ENCODE results near the gene TSKU.

The TSKU gene

DNA sequence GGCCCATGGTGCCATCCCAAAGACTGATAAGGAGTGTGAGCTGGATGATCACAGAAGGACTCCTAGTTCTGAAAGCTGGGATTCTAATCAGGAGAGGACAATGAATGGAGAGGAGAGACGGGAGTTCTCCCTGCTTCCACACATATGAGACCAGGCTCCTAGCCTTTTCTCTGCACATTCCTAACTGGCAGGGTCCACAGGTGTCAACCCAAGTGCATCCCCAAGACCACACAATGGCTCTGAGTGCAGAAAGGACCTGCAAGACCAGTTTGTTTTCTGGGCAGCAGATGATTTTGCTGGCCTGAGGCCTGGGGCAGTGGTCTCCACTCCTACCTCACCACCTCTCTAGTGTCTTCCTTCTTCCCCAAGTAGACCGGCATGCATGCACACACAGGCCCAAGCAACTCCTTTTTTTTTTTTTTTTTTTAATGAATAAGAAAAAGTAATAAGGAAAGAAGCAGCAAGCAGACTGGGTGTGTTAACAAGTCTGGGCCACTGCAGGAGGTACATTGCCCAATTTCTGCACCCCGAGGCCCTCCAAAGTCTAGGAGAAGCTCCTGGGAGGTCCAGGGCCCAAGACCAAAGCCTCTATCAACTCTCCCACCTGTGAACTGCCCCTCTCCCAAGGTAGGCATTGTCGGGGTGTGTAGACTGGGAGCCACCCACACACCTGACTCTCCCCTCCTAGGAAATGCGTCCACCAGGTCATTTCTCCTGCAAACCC, 1.2 kb upstream of the TSKU start:
- TF ChIP-seq, protein P1, sequence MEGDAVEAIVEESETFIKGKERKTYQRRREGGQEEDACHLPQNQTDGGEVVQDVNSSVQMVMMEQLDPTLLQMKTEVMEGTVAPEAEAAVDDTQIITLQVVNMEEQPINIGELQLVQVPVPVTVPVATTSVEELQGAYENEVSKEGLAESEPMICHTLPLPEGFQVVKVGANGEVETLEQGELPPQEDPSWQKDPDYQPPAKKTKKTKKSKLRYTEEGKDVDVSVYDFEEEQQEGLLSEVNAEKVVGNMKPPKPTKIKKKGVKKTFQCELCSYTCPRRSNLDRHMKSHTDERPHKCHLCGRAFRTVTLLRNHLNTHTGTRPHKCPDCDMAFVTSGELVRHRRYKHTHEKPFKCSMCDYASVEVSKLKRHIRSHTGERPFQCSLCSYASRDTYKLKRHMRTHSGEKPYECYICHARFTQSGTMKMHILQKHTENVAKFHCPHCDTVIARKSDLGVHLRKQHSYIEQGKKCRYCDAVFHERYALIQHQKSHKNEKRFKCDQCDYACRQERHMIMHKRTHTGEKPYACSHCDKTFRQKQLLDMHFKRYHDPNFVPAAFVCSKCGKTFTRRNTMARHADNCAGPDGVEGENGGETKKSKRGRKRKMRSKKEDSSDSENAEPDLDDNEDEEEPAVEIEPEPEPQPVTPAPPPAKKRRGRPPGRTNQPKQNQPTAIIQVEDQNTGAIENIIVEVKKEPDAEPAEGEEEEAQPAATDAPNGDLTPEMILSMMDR (IDR thresholded peaks at IDR 0.05), result no peak
- Mint-ChIP-seq H3K27ac (no peak overlapping the region), H3K27me3 (ENCODE audit: low read depth, poor library complexity) (peaks cover 4% of the 10 kb centered on the region), H3K9me3 (peaks cover 22% of the 10 kb centered on the region), H3K4me3 (peak overlapping the region; percentile 94), H3K4me1 (peaks cover 64% of the 10 kb centered on the region), H3K36me3 (ENCODE audit: low read depth) (peaks cover 31% of the 10 kb centered on the region)
- DNase-seq, result no peak

DNA sequence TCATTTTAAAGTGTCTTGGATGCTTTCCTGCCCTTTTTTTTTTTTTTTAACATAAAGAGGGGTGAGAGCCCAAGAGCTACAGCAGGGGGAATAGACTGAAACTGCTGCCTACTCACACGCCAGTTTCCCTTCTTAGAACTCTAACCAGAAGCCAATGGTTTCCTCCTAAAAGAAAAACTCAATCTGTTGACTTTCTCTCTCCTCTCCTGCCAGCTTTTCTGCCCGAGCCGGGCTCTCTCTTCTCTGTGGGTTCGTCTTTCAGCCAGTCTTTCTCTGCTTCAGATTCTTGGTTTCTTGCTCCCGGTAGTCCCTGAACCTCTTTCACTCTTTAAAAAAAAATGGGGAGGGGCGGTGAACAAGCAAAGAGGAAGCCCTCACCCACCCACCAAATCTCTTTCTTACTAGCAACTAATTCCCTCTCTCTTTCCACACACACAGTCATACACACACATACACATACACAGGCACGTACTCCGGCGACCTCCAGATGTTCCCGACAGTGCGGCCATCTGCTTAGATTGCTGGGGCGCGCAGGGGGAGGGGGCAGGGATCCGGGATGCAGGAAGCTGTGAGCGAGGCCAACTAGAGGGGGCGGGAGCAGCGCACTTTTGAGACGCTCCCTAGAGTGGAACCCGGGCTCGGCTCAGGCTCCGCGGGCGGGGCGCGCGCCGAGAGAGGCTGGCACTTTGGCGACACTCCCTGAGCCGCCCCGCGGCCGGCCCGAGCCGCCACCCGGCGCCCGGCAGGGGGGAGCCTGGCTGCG, 444 bp upstream of the TSKU start:
- peak overlapping the region; percentile 97 for H3K27ac Mint-ChIP-seq
- peaks cover 24% of the 10 kb centered on the region for H3K36me3 Mint-ChIP-seq (ENCODE audit: low read depth)
- H3K4me1 Mint-ChIP-seq, result peaks cover 71% of the 10 kb centered on the region
- peak; percentile 94 for DNase-seq
- peak overlapping the region; percentile 94 for H3K4me3 Mint-ChIP-seq
- TF ChIP-seq, protein P1 (IDR thresholded peaks at IDR 0.05), result no peak
- peaks cover 14% of the 10 kb centered on the region for H3K9me3 Mint-ChIP-seq
- H3K27me3 Mint-ChIP-seq (ENCODE audit: low read depth, poor library complexity), result peaks cover 4% of the 10 kb centered on the region

DNA sequence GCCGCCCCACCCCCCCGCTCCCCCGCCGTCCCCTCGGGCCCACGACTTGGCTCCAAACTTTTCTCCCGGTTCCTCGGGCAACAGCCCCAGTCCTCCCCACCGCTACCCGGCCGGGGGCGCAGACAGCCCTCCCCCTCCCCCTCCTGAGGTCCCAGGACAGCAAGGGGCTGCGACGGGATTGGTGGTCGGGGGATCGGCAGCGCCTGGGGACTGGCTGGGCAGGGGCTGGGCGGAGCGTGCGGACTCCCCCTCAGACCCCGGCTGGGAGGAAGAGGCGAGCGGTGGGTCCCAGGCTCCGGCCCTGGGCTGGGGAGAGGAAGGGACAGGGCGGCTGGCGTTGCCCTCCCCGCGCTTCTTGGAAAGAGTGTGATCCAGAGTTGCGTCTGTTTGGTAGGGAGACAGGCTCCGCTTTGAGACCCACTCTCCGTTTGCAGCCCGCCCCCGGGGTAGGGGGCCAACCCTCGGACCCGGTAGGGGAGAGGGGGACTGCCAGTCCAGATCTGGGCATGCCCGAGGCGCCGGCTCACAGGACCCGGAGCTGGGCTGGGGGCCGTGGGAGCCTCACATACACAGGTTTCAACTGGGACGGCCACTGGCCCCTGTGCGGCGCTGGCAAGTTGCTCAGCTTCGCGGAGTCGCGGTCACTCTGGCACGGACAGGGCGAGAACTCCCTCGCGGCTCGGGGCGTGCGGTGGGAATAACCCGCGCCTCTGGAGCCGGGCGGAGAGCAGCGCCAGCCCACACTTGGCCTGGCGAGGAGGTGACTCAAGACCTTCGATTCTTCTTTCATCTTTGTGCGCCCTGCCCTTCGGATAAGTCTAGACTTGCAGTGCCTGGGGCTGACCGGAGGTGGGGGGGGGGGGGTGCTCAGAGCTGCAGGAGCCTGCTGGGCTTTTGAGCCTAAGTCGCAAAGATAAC, 999 bp downstream of the TSKU start:
- Mint-ChIP-seq H3K4me3 (peak overlapping the region; percentile 82), H3K27me3 (ENCODE audit: low read depth, poor library complexity) (peaks cover 7% of the 10 kb centered on the region), H3K27ac (no peak overlapping the region), H3K36me3 (ENCODE audit: low read depth) (peaks cover 11% of the 10 kb centered on the region), H3K4me1 (peaks cover 74% of the 10 kb centered on the region), H3K9me3 (no peaks in the 10 kb centered on the region)
- DNase-seq, result peak; percentile 91
- TF ChIP-seq, protein P1 (IDR thresholded peaks at IDR 0.05), result no peak

GRCh38 chr11:76785513-76785912, 2.4 kb downstream of the TSKU start:
- H3K4me1 Mint-ChIP-seq, result peaks cover 71% of the 10 kb centered on the region
- H3K36me3 Mint-ChIP-seq (ENCODE audit: low read depth), result peaks cover 14% of the 10 kb centered on the region
- peak overlapping the region; percentile 82 for H3K4me3 Mint-ChIP-seq
- H3K27ac Mint-ChIP-seq, result peak overlapping the region; percentile 24
- TF ChIP-seq, protein P1 (IDR thresholded peaks at IDR 0.05), result no peak
- H3K9me3 Mint-ChIP-seq, result peaks cover 5% of the 10 kb centered on the region
- DNase-seq, result no peak
- H3K27me3 Mint-ChIP-seq (ENCODE audit: low read depth, poor library complexity), result peaks cover 7% of the 10 kb centered on the region

DNA sequence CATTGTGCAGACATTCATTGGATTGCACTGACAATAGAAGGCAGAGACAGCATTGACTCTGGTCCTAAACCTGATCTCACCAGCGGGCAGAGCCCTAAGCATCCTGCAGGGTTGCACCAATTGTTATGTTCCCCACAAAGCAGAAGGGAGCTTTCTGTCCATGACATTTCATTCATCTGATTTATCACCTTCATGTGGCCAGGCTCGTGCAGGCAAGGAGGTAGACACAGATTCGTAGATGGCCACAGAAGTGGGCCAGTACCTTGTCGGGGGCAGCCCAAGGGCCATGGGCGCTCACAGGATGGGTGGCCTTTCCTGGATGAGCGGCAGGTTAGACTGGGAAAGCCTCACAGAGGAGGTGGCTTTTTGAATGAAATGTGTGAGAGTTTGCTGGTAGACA, 2.9 kb downstream of the TSKU start:
- TF ChIP-seq, protein P1 (IDR thresholded peaks at IDR 0.05), result no peak
- no peak overlapping the region for H3K27ac Mint-ChIP-seq
- H3K4me3 Mint-ChIP-seq, result peak overlapping the region; percentile 82
- peaks cover 10% of the 10 kb centered on the region for H3K9me3 Mint-ChIP-seq
- H3K27me3 Mint-ChIP-seq (ENCODE audit: low read depth, poor library complexity), result peaks cover 7% of the 10 kb centered on the region
- peaks cover 71% of the 10 kb centered on the region for H3K4me1 Mint-ChIP-seq
- peaks cover 18% of the 10 kb centered on the region for H3K36me3 Mint-ChIP-seq (ENCODE audit: low read depth)
- DNase-seq, result no peak

Data from nephron progenitor cell (in vitro differentiated cells).